GM18951 (cell line): ENCODE results near the gene MTMR3.

Source experiments
- POLR2A ChIP-seq: IDR thresholded peaks from 4 replicates; pipeline ENCODE4 v1.6.1; 2011; ENCODE audit warnings: mild to moderate bottlenecking; ENCODE audit not compliant: insufficient read length, insufficient read depth; ENCODE audit errors: extremely low read depth
- in situ Hi-C: fragments of 300-500 bp; cut with MboI; formaldehyde crosslinking; loops from one replicate; pipeline ENCODE4 v1.12.0; 2022; ENCODE audit warnings: low sequenced_read_pairs, mixed read lengths, inconsistent platforms; ENCODE audit not compliant: unreplicated experiment

The MTMR3 gene

GRCh38 chr22:30062259-30062658, 179.3 kb downstream of the MTMR3 start:
- in situ Hi-C loops, result no loop called here
- TF ChIP-seq POLR2A, result no peak

DNA sequence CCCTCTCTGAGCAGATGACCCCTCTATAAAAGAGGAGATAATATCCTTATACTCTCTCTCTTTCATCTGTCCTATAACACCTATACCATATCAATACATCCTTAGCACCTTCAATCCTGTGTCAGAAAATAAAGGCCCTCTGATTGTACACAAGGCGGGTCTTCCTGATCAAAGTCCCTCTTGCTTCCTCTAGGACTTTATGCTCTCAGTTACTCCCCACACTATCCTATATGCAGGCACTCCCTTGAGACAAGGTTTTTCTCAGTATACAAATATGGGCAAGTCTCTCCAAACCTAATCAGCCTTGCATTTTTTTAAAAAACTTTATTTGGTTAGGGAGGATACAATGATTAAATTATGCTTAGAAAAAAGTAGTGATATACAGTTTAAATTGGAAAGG, 180.0 kb downstream of the MTMR3 start:
- in situ Hi-C loops, result no loop called here

GRCh38 chr22:30064172-30064571, 181.2 kb downstream of the MTMR3 start:
- no peak for TF ChIP-seq POLR2A
- in situ Hi-C loops, result no loop called here

More for the DNA sequence above, 180.0 kb downstream of the MTMR3 start:
- no peak for TF ChIP-seq POLR2A

GRCh38 chr22:30073743-30074142, 190.8 kb downstream of the MTMR3 start:
- in situ Hi-C loops, result no loop called here

GRCh38 chr22:30074147-30074546, 191.2 kb downstream of the MTMR3 start:
- in situ Hi-C loops, result no loop called here
- TF ChIP-seq POLR2A, result no peak

More at GRCh38 chr22:30073743-30074142, 190.8 kb downstream of the MTMR3 start:
- no peak for TF ChIP-seq POLR2A

GRCh38 chr22:30074994-30075393, 192.0 kb downstream of the MTMR3 start:
- TF ChIP-seq POLR2A, result no peak
- in situ Hi-C loops, result no loop called here

GRCh38 chr22:30077279-30077880, 194.4 kb downstream of the MTMR3 start:
- in situ Hi-C loops, result no loop called here
- TF ChIP-seq POLR2A, result no peak

DNA sequence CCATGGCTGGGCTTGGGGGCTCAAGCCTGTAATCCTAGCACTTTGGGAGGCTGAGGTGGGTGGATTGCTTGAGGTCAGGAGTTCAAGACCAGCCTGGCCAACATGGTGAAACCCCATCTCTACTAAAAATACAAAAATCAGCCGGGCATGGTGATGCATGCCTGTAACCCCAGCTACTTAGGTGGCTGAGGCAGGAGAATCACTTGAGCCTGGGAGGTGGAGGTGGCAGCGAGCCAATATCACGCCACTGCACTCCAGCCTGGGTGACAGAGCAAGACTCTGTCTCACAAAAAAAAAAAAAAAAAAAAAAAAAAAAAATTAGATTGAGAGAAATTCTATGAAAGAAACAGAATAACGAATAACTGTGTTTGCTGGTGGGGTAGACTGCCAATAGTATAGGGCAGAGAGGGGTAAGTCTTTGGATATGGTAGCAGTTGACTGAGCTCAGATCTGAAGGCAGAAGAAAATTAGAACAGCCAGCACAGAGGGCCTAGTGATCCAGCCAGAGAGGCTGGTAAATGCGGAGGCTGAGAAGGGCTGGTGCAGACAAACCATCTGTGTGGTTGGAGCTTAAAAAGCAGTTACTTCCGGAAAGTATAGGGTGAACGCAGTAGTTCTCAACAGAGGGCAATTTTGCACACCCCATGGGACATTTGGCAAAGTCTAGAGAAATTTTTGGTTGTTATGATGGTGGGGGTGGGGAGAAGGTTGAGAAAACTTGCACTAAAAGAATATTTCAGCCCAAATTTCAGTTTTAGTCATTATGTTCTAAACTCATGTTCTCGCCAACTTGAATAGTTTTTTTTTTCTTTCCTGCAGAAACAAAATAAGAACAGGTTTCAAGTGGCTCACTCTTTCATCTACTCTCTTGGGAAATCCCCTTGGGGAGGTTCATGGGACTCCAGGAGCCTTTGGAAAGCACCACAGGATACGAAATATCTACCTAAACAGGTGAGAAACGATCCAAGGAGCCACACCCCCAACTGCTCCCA, 195.6 kb downstream of the MTMR3 start:
- in situ Hi-C loops, result no loop called here
- no peak for TF ChIP-seq POLR2A

- TF ChIP-seq POLR2A, result no peak
- in situ Hi-C loops, result loop anchor here (10.0 kb wide), 1 partner anchor 445 kb away; no protein-coding TSS in a partner anchor
Measured at GRCh38 chr22:30079952-30080533, 197.1 kb downstream of the MTMR3 start, which contains the start of gene HORMAD2. Gene HORMAD2 (plus strand): TSS chr22:30080464. CDS start chr22:30093953, 13,489 bp downstream.
